GM12872 (cell line): ENCODE measurements around the gene KCNK7.

Experiments
- CTCF ChIP-seq: IDR thresholded peaks from 3 replicates; pipeline ENCODE4 v1.5.1; 2011; ENCODE audit warnings: low read depth, mild to moderate bottlenecking, low read length, moderate library complexity; ENCODE audit not compliant: insufficient read depth

The KCNK7 gene

DNA sequence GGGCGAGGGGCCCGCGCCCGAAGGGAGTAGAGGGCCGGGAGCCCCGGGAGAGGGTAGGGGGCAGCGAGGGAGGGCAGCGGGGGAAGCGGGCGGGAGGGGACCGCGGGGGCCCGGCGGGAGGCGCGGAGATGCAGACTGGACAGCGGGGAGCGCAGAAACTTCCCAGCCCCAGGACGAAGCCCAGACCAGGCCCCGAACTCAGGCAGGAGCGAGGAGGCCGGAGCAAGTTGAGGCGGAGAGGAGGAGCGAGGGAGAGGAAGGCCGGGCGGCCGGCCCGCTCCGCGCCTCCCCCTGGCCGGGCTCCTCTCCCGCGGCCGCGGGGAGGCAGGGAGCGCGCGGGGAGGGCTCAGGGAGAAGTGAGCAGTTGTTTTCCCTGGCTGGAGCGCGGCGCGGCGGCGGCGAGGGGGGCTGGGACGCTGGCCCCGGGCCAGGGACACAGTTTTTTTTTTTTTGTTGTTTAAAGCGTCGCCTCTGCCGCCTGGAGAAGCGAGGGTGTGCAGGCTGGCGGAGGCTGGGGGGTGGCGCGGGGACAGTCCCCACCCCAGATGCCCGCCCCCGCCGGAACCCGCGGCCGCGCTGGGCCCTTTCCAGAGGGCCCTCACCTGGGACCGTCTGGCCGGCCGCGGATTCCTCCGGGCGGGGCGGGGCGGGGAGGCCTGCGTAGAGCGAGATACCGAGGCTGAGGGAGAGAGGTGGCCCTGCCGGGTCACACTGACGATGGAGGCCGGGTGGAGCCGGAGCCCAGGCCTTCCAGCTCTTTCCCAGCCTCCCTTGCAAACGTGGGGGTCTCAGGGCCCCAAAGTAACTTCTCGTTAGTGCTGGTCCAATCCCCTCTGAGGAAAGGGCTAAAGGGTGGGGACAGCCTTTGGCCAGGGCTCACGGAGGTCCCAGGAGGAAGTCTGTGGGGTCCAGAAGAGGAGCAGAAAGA lies 37.3 kb downstream of the KCNK7 start, which contains the start of gene LTBP3:
TSS of gene LTBP3 (minus strand) at position 358 of the 928 bp plus-strand sequence. CDS start 400 bp downstream, outside the sequence.
- no peak for TF ChIP-seq CTCF

GRCh38 chr11:65557280-65558001 lies 38.2 kb downstream of the KCNK7 start:
- TF ChIP-seq CTCF: no peak

DNA sequence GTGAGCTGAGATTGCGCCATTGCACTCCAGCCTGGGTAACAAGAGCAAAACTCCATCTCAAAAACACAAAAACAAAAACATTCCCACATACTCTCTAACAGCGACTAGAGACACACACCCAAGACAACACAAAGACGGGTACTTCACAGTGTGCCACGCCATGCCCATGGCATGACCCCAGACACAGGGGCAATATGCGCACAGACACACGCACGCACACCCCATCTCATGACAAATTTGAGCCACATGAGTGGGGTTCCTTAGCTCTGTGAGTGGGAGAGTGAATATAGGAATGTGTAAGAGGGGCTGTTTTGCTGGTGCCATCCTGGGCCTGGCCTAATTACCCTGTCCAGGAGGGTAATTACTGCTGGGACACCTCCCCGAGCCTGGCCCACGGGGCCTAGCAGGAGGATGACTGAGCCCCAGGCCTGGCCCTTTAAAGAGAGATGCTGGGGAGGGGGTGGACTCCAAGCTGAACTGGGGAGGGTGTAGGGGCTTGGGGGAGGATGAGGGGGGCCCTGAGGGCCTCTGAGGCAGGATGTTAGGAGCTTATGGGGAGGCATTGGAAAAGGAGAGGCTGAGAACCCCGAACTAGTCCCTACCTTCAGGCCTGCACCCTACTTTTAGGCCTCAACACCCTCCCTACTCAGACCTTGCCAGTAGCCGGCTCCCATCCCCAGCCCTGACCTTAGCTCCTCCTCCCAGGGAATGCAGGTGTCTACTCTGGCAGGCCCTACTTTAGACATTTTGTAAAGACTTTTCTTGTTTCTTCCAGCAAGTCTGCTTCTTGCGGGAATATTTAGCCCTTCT lies 38.9 kb downstream of the KCNK7 start:
- TF ChIP-seq CTCF: no peak

DNA sequence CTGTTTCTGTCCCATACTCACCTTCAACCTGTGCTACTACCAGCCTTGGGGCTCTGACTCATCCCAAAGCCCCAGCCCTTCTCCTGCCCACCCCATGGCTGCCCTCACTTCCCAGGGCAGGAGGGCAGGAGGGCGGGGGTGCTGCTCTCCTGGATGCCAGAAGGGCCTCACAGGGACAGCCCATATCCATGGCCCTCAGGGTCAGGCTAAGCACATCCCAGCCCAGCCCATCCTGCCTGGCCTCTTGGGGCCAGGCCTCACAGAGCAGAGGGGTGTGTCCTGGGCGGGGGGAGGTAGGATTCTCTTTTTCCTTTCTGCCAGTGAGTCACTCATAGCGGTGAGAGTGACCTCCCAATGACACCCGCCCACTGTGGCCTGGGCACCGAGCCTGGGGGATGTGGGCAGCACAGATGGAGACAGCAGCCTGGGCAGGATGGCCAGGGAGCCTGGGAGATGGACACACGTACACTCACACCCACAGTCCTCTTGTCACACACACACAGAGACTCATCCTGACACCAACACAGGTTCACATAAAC lies 39.8 kb downstream of the KCNK7 start:
- TF ChIP-seq CTCF: no peak

GRCh38 chr11:65554842-65555430 lies 40.7 kb downstream of the KCNK7 start:
- no peak for TF ChIP-seq CTCF

- no peak for TF ChIP-seq CTCF
Observed at GRCh38 chr11:65554057-65554818, 41.4 kb downstream of the KCNK7 start.
